Retinal pigment epithelial cell (primary cell): ENCODE data around the gene SYNDIG1.

Source experiments
- DNase-seq: peaks from one replicate; pipeline ENCODE4 v3.0.0-alpha.2; 2010; ENCODE audit warnings: low read depth
- H3K4me3 ChIP-seq: 2 replicates; pipeline ENCODE4 v1.5.1; 2011; ENCODE audit warnings: mild to moderate bottlenecking, low read length, control low read depth, moderate library complexity
- CTCF ChIP-seq: conservative IDR thresholded peaks from 2 replicates; pipeline ENCODE4 v1.5.1; 2011; ENCODE audit warnings: low read depth, low read length, control low read depth, inconsistent platforms

SYNDIG1 gene

GRCh38 chr20:24608926-24609667 lies 139.7 kb downstream of the SYNDIG1 start:
- TF ChIP-seq CTCF: no peak
- no peak for DNase-seq
- no peak overlapping the region for H3K4me3 ChIP-seq

- no peak for TF ChIP-seq CTCF
- no peak overlapping the region for H3K4me3 ChIP-seq
Measured at GRCh38 chr20:24609757-24610156, 140.3 kb downstream of the SYNDIG1 start.

GRCh38 chr20:24610341-24611115 lies 141.1 kb downstream of the SYNDIG1 start:
- DNase-seq: no peak
- no peak overlapping the region for H3K4me3 ChIP-seq
- TF ChIP-seq CTCF: no peak

More at GRCh38 chr20:24609757-24610156, 140.3 kb downstream of the SYNDIG1 start:
- no peak for DNase-seq

GRCh38 chr20:24611360-24612140 lies 142.1 kb downstream of the SYNDIG1 start:
- DNase-seq: no peak
- no peak for TF ChIP-seq CTCF
- H3K4me3 ChIP-seq: no peak overlapping the region

- H3K4me3 ChIP-seq: no peak overlapping the region
- TF ChIP-seq CTCF: no peak
- no peak for DNase-seq
Measured at GRCh38 chr20:24612799-24613775, 143.7 kb downstream of the SYNDIG1 start.

GRCh38 chr20:24614341-24614740 lies 144.9 kb downstream of the SYNDIG1 start:
- H3K4me3 ChIP-seq: no peak overlapping the region
- no peak for DNase-seq
- no peak for TF ChIP-seq CTCF
